Neutrophil (primary cell): ENCODE measurements around the gene MEF2C.

ENCODE experiments used
- H3K27ac ChIP-seq: fragments of 200-600 bp; sonication (generic); 2 replicates; pipeline ENCODE4 v1.5.1; 2016; ENCODE audit warnings: mild to moderate bottlenecking, moderate library complexity
- H3K27me3 ChIP-seq: fragments of 200-600 bp; sonication (generic); 2 replicates; pipeline ENCODE4 v1.6.0; 2016; ENCODE audit warnings: mild to moderate bottlenecking
- H3K36me3 ChIP-seq: fragments of 200-600 bp; sonication (generic); 2 replicates; pipeline ENCODE4 v1.5.1; 2017
- H3K4me1 ChIP-seq, 2 experiments: fragments of 200-600 bp in 1 of 2; sonication (generic) in 1 of 2; 1 replicate in 1 of 2; 2 replicates in 1 of 2; pipeline versions ENCODE4 v1.5.1 to v1.6.1; 2013 to 2016; ENCODE audit warnings: low read depth in 1 of 2, low read length in 1 of 2, mild to moderate bottlenecking in 1 of 2, moderate library complexity in 1 of 2; ENCODE audit not compliant: control insufficient read depth in 1 of 2, insufficient read depth in 1 of 2
- H3K4me3 ChIP-seq, 2 experiments: fragments of 200-600 bp in 1 of 2; sonication (generic) in 1 of 2; 1 replicate in 1 of 2; 2 replicates in 1 of 2; pipeline ENCODE4 v1.5.1; 2013 to 2016; ENCODE audit warnings: low read depth in 1 of 2, low read length in 1 of 2, mild to moderate bottlenecking in 1 of 2, moderate library complexity in 1 of 2
- H3K9me3 ChIP-seq: fragments of 200-600 bp; sonication (generic); 2 replicates; pipeline ENCODE4 v1.5.1; 2016
- CTCF ChIP-seq: fragments of 200-600 bp; sonication (generic); IDR thresholded peaks from 2 replicates; pipeline ENCODE4 v1.5.1; 2016; ENCODE audit warnings: antibody characterized with exemption

MEF2C gene

GRCh38 chr5:88875341-88876234, 7.4 kb downstream of the MEF2C start:
- Histone ChIP-seq H3K4me3 (no peak overlapping the region), H3K27ac (no peak overlapping the region), H3K36me3 (no peaks in the 10 kb centered on the region), H3K9me3 (no peaks in the 10 kb centered on the region), H3K4me1 (peaks cover 3 to 9% of the 10 kb centered on the region in 2 experiments), H3K27me3 (peaks cover 16% of the 10 kb centered on the region)
- no peak for TF ChIP-seq CTCF

GRCh38 chr5:88873447-88873846, 9.5 kb downstream of the MEF2C start:
- peaks cover 5% of the 10 kb centered on the region for H3K27me3 ChIP-seq
- no peak for TF ChIP-seq CTCF
- no peak overlapping the region for H3K27ac ChIP-seq
- H3K9me3 ChIP-seq = no peaks in the 10 kb centered on the region
- H3K4me1 ChIP-seq = no peaks in the 10 kb centered on the region
- no peak overlapping the region for H3K4me3 ChIP-seq
- H3K36me3 ChIP-seq = no peaks in the 10 kb centered on the region

- no peak for TF ChIP-seq CTCF
- H3K36me3 ChIP-seq = no peaks in the 10 kb centered on the region
- H3K27me3 ChIP-seq = peaks cover under 1% of the 10 kb centered on the region
- no peak overlapping the region for H3K27ac ChIP-seq
- H3K9me3 ChIP-seq = no peaks in the 10 kb centered on the region
- H3K4me3 ChIP-seq = no peak overlapping the region
- no peaks in the 10 kb centered on the region for H3K4me1 ChIP-seq
Observed at GRCh38 chr5:88872971-88873370, 10.0 kb downstream of the MEF2C start.

GRCh38 chr5:88870285-88870684, 12.7 kb downstream of the MEF2C start:
- H3K27me3 ChIP-seq = no peaks in the 10 kb centered on the region
- no peaks in the 10 kb centered on the region for H3K36me3 ChIP-seq
- no peaks in the 10 kb centered on the region for H3K9me3 ChIP-seq
- no peaks in the 10 kb centered on the region for H3K4me1 ChIP-seq
- no peak overlapping the region for H3K27ac ChIP-seq
- no peak for TF ChIP-seq CTCF
- H3K4me3 ChIP-seq = no peak overlapping the region

- Histone ChIP-seq H3K4me3 (no peak overlapping the region), H3K9me3 (no peaks in the 10 kb centered on the region), H3K36me3 (no peaks in the 10 kb centered on the region), H3K4me1 (no peaks in the 10 kb centered on the region), H3K27ac (no peak overlapping the region), H3K27me3 (no peaks in the 10 kb centered on the region)
- no peak for TF ChIP-seq CTCF
Observed at GRCh38 chr5:88868468-88869068, 14.4 kb downstream of the MEF2C start.
